ENCODE measurements around the gene FAM204A. TPM values are rescaled to one million over a fixed set of nuclear protein-coding genes. Genes with fewer than 3 reads are reported as not detected.

The FAM204A gene
- total and polyA plus RNA-seq, 11 donors: 21.8 to 75.1 (median 58.3) TPM

GRCh38 chr10:118262538-118262937 lies 79.6 kb downstream of the FAM204A start:
- ATAC-seq: no peak
- peaks cover 0 to 66% (median 5%) of the 10 kb centered on the region in 9 donors for H3K27me3 ChIP-seq

GRCh38 chr10:118259288-118259906 lies 82.7 kb downstream of the FAM204A start:
- peak in 1 of 4 donors; percentile 42 for ATAC-seq
- peaks cover 0 to 65% (median 11%) of the 10 kb centered on the region in 9 donors for H3K27me3 ChIP-seq
- intact Hi-C loops (cut with DNase I): no loop called here

More at GRCh38 chr10:118262538-118262937, 79.6 kb downstream of the FAM204A start:
- H3K36me3 ChIP-seq: no peaks in the 10 kb centered on the region
- no peak overlapping the region for H3K4me3 ChIP-seq
- no peaks in the 10 kb centered on the region for H3K9me3 ChIP-seq
- WGBS, 4 donors: 66 to 73% (median 70%) methylated on average over 3 of the region's 3 CpGs
- H3K4me1 ChIP-seq: no peaks in the 10 kb centered on the region
- no peak for DNase-seq
- no peak for TF ChIP-seq POLR2A (IDR thresholded peaks at IDR 0.05)
- H3K27ac ChIP-seq: no peak overlapping the region
- intact Hi-C loops (cut with DNase I): no loop called here

GRCh38 chr10:118258285-118258684 lies 83.8 kb downstream of the FAM204A start:
- H3K27me3 ChIP-seq: peaks cover 0 to 67% (median 18%) of the 10 kb centered on the region in 9 donors
- 33 to 45% (median 39%) methylated on average over 3 of the region's 3 CpGs for WGBS, 4 donors

More at GRCh38 chr10:118259288-118259906, 82.7 kb downstream of the FAM204A start:
- Histone ChIP-seq H3K4me3 (no peak overlapping the region), H3K9me3 (no peaks in the 10 kb centered on the region), H3K27ac (no peak overlapping the region), H3K36me3 (no peaks in the 10 kb centered on the region), H3K4me1 (no peaks in the 10 kb centered on the region)
- TF ChIP-seq CTCF (IDR thresholded peaks at IDR 0.05) (peak in 11 of 12 donors; percentile 16 to 53 (median 39)), POLR2A (IDR thresholded peaks at IDR 0.05) (no peak)
- WGBS, 4 donors: 22 to 27% (median 25%) methylated on average over 4 of the region's 4 CpGs
- DNase-seq: no peak

GRCh38 chr10:118256825-118257570 lies 85.1 kb downstream of the FAM204A start:
- Histone ChIP-seq H3K27ac (no peak overlapping the region), H3K4me3 (no peak overlapping the region), H3K36me3 (no peaks in the 10 kb centered on the region), H3K27me3 (peaks cover 0 to 67% (median 20%) of the 10 kb centered on the region in 9 donors), H3K4me1 (no peaks in the 10 kb centered on the region), H3K9me3 (no peaks in the 10 kb centered on the region)
- intact Hi-C loops (cut with DNase I): no loop called here
- ATAC-seq (no peak), DNase-seq (no peak)
- WGBS, 4 donors: 31 to 39% (median 35%) methylated on average over 7 of the region's 7 CpGs
- TF ChIP-seq POLR2A (IDR thresholded peaks at IDR 0.05): no peak
- no peak for TF ChIP-seq CTCF (IDR thresholded peaks at IDR 0.05)

More at GRCh38 chr10:118258285-118258684, 83.8 kb downstream of the FAM204A start:
- Histone ChIP-seq H3K36me3 (no peaks in the 10 kb centered on the region), H3K27ac (no peak overlapping the region), H3K4me1 (no peaks in the 10 kb centered on the region), H3K4me3 (no peak overlapping the region), H3K9me3 (no peaks in the 10 kb centered on the region)
- intact Hi-C loops (cut with DNase I): no loop called here
- TF ChIP-seq CTCF (IDR thresholded peaks at IDR 0.05): no peak
- no peak for TF ChIP-seq POLR2A (IDR thresholded peaks at IDR 0.05)
- no peak for ATAC-seq
- DNase-seq: no peak

Data from heart left ventricle (tissue), 16 donors.